ENCODE data around the gene GABBR1.

DNA sequence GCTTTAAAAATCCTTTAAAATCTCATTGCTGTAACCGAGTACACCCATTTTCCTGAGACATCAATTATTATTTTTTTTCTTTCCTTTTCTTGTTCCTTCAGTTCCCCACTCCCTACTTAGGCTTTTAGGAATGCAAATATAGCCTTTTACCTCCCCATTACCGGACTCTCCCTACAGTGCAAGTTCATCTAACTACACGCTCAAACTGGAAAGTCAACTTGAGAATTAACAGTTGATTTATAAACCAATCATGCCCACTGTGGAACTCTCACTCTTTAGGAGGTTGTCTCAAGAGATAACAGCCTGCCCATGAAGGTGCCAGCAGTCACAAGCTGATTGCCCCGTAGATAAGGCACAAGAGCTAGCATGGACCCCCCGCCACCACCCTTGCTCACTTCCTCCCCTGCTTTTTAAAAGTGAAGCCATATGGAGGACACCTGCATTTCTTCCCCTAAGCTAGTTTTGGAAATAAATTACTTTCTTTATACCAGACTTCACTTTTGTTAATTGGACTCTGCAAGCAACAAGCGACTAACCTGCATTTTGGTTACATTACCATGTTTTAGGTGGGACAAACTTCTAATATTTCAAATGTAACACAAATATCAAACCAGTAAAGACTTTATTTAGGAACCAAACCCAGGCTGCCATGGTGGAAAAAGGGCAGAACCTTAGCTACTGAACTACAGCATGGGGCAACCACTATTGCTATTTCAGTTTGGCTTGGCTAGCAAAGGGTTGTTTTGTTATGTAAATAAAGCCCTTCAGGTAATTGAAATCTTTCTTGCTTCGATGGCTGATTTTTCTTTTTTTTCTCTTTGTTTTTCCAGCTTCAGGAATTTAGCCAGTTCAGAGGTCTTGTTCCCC is 108.3 kb downstream of the GABBR1 start:
- TF ChIP-seq POLR2AphosphoS5 (IDR thresholded peaks at IDR 0.05; ENCODE audit: low read depth, low read length) (no peak), SIN3A (IDR thresholded peaks at IDR 0.05; ENCODE audit: borderline replicate concordance, insufficient read depth, low read depth, low read length) (no peak)
- TF ChIP-seq, protein P1, sequence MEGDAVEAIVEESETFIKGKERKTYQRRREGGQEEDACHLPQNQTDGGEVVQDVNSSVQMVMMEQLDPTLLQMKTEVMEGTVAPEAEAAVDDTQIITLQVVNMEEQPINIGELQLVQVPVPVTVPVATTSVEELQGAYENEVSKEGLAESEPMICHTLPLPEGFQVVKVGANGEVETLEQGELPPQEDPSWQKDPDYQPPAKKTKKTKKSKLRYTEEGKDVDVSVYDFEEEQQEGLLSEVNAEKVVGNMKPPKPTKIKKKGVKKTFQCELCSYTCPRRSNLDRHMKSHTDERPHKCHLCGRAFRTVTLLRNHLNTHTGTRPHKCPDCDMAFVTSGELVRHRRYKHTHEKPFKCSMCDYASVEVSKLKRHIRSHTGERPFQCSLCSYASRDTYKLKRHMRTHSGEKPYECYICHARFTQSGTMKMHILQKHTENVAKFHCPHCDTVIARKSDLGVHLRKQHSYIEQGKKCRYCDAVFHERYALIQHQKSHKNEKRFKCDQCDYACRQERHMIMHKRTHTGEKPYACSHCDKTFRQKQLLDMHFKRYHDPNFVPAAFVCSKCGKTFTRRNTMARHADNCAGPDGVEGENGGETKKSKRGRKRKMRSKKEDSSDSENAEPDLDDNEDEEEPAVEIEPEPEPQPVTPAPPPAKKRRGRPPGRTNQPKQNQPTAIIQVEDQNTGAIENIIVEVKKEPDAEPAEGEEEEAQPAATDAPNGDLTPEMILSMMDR (IDR thresholded peaks at IDR 0.05), result no peak
